Measurements from ENCODE around the gene TBC1D7.

GRCh38 chr6:13304580-13305260 is 23.6 kb downstream of the TBC1D7 start:
- TF ChIP-seq CTCF (IDR thresholded peaks at IDR 0.05; ENCODE audit: insufficient read depth, low read length, poor library complexity, severe bottlenecking) = no peak
- TF ChIP-seq EZH2phosphoT487 (conservative IDR thresholded peaks at IDR 0.05; ENCODE audit: low read length) = no peak

Measured in SU-DHL-6 (cell line).